Middle frontal gyrus (tissue), 1 donor: ENCODE results near the gene ZDHHC11.
"Not testable (repeated sequence)": the region's sequence is repeated elsewhere in the genome, so short reads cannot be mapped to it uniquely, and the experiment has no call there.

Experiments used
- DNase-seq: peaks from one replicate; pipeline ENCODE4 v3.0.0-alpha.2; 2015; ENCODE audit warnings: low spot score; ENCODE audit errors: extremely low spot score

The ZDHHC11 gene

DNA sequence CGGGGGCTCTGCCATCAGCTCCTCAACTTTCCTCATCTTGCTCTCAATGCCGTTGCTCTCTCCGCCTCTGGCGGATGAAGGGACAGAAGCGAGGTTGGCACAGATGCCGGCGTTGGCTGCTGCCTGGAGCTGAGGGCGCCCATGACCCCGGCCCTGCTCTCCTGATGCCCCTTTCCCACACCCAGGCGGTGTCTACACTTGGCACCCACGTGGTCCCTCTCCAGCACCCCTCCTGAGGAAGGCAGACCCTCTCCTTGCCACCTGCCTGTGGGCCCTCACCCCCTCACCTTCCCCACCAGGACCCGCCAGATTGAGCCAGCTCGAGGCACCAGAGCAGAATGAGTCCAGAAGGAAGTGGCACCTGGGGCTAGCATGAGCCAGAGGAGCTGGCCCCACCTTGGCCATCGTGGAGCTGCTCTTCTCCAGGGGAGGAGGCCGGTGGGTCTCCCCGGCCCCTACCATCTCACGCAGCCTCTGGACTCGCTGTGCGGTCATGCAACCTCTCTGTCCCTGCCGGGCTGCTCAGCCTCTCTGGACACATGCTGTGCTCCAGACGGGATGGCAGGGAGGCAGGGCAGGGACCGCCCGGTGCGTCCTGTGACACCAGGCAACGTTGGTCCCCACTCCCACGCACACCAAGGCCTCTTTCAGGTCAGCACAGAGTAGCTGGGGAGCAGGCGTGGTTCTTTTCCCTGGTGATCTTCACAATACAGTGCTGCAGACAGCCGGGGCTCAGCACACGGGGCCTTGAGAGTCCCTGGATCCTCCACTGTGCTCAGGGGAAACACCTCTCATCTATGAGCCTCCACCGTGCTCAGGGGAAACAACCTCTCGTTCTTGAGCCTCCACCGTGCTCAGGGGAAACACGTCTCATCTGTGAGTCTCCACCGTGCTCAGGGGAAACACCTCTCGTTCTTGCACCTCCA, 4.8 kb downstream of the ZDHHC11 start:
- DNase-seq: not testable (repeated sequence)

GRCh38 chr5:845031-845675, 5.6 kb downstream of the ZDHHC11 start:
- not testable (repeated sequence) for DNase-seq

DNA sequence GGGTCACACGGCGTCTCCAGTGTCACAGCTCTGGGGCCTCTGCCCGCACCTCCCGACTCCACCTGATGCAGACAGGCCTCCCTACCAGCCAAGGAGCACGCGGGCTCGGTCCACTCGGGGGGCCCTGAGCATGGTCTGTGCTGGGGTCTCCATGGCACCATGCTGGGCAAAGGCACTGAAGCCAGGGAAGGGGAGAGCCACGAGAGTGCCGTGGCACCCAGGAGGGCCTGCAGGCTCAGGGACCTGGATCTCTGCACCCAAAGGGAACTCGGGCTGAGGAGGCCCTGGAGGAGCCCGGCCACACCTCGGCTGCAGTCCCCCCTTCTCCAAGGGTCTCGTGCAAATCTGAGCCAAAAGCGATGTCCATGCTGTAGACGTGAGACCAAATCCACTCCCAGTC, 6.4 kb downstream of the ZDHHC11 start:
- DNase-seq: not testable (repeated sequence)

DNA sequence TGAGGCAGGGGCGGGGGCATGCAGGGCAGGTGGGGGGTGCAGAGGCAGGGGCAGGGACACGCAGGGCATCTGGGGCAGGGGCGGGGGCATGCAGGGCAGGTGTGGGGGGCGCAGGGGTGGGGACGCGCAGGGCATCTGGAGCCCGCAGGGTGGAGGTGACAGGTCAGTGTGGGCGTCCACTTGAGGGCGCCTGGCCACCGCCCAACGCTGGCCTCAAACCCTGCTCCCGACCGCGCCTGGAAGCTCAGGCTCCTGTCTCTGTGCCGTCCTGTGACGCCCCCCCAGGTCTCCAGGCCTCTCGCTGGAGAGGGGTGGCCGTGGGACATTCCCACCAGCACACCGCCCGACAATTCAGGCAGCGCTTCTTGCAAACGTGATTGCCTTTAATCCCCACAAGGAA, 6.9 kb downstream of the ZDHHC11 start:
- not testable (repeated sequence) for DNase-seq

GRCh38 chr5:843371-843770, 7.4 kb downstream of the ZDHHC11 start:
- not testable (repeated sequence) for DNase-seq

GRCh38 chr5:842402-843221, 8.2 kb downstream of the ZDHHC11 start:
- not testable (repeated sequence) for DNase-seq

GRCh38 chr5:841531-842401, 9.0 kb downstream of the ZDHHC11 start:
- not testable (repeated sequence) for DNase-seq

GRCh38 chr5:840974-841435, 9.8 kb downstream of the ZDHHC11 start:
- DNase-seq: not testable (repeated sequence)

DNA sequence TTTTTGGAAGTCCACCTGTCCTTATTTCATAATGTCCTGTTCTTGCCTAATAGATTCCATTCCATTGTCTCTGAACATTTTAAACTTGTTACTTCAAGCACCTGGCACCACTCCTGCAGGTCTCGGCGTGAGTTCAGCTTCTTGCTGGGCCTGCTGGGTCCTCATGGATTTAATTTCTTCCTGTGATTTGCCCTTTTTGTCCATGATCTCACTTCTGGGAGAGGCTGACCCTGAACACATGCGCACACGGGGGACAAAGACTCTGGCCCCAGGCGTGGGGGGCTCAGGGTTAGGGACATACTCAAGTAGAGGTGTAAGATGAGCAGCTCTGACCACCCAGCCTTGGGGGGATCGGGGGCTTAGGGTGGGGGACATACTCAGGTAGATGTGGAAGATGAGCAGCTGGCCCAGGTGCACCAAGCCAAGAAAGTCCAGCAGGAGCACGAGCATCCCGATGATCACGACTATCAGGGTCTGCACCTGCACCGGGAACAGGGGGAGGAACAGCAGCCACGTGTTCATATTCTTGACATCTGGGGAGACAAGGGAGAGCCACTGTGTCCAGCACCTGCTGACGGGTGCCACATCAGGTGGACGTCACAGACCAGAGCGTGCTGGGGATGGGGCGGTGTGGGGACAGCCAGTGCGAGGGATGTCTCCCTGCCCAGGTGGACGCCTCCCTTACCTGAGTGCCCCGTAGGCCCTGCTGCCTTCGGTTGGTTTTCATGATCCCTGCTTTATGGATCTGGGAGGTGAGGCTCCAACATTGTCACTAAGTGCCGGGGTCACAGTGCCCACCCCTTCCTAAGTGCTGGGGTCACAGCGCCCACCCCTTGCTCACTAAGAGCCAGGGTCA, 10.4 kb downstream of the ZDHHC11 start:
- not testable (repeated sequence) for DNase-seq

DNA sequence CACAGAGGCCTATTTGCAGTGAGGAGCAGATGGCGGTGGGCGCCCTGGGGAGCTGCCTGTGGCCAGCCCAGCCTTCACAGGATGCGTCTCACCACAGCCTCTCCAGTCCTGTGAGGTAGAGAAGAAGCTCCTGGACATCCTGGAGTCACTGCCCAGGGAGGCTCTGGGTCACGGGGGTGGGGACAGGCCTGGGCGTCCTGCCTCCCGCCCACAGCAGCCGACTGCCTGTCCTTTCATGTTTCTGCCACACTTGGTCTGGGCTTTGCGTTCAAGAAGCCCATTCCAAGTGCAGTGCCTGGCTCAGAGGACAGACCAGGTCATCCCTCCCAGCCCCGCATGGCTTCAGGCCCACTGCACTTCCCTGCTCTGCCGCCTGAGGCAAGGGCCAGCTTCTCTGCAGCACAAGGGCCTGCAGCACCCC, 12.3 kb downstream of the ZDHHC11 start:
- DNase-seq: not testable (repeated sequence)

- not testable (repeated sequence) for DNase-seq
These were observed 13.1 kb downstream of the ZDHHC11 start for GRCh38 chr5:837621-838121.

DNA sequence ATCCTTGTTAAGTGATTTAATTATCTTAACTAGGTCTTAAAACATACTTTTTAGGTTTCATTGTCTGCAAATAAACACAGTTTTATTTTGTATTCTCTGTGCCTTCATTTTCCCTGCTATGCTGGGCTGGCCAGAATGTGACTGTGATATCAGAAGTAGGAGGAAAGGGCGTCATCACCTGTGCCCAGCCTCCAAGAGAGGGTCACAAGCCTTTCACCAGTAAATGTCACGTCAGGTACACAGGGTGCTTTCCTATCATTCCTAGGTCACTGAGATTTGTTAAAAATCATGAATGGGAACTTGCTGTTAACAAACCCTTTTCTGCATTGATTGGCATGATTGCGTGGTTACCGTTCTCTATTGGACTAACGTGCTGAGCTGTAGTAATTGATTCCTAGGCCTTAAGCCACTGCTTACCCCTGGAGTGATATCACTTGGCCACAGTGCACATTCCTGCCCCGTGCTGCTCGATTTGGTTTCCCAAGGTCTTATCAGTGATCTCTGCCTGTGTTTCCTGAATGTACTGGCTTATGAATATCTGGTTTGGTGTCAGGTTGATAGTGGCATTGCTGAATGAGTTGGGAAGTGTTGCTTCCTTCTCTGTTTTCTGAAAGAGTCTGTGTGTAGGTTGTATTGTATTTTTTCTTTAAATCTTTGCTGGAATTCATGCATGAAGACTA, 14.7 kb downstream of the ZDHHC11 start:
- not testable (repeated sequence) for DNase-seq

DNA sequence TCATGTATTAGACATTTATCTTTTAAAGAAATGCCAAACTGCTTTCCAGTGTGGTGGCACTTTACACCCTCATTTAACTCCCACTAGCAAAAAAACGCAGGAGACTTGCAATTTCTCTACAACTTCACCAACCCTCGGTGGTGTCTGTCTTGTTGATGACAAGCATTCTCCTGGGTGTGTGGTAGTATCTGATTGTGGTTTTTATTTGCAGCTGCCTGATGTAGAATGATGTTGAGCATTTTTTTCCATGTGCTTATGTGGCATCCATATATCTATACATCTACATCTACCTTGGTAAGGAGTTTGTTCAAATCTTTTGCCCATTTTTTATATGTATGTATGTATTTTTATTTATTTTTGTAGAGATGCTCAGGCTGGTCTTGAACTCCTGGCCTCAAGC, 16.8 kb downstream of the ZDHHC11 start:
- DNase-seq: not testable (repeated sequence)

DNA sequence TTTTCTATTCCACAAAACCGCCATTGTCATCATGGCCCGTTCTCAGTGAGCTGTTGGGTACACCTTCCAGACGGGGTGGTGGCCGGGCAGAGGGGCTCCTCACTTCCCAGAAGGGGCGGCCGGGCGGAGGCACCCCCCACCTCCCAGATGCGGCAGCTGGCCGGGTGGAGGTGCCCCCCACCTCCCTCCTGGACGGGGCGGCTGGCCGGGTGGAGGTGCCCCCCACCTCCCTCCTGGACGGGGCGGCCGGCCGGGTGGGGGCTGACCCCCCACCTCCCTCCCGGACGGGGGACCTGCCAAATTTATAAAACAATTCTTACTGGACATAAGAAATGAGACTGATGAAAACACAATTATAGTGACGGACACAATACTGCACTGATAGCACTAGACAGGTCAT, 22.6 kb downstream of the ZDHHC11 start:
- not testable (repeated sequence) for DNase-seq

GRCh38 chr5:825544-825943, 25.2 kb downstream of the ZDHHC11 start:
- not testable (repeated sequence) for DNase-seq

- no peak for DNase-seq
These were observed 29.3 kb downstream of the ZDHHC11 start for GRCh38 chr5:821504-821903.

GRCh38 chr5:820245-820644, 30.5 kb downstream of the ZDHHC11 start:
- no peak for DNase-seq

- DNase-seq: no peak
These were observed 31.7 kb downstream of the ZDHHC11 start for GRCh38 chr5:819078-819477.

DNA sequence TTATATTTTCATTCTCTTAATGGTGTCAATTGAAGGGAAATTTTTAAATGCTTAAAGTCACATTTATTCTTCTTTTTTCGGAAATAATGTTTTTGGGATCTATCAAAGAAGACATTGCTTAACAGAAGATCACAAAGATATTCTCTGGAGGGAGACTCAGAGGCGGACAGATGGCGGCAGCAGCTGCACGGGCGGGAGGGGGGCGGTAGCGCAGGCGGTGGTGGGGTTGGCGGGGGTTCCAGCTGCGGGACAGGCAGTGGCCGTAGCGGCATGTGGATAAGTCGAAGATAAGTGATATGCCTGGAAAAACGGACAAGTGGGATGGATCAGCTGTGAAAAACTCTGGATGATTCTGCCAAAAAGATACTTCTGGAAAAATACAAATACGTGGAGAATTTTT, 34.6 kb downstream of the ZDHHC11 start:
- no peak for DNase-seq
